ENCODE measurements around the gene SEC61A1.

GRCh38 chr3:128051837-128052594, at the start of gene SEC61A1:
- TF ChIP-seq, protein P1, sequence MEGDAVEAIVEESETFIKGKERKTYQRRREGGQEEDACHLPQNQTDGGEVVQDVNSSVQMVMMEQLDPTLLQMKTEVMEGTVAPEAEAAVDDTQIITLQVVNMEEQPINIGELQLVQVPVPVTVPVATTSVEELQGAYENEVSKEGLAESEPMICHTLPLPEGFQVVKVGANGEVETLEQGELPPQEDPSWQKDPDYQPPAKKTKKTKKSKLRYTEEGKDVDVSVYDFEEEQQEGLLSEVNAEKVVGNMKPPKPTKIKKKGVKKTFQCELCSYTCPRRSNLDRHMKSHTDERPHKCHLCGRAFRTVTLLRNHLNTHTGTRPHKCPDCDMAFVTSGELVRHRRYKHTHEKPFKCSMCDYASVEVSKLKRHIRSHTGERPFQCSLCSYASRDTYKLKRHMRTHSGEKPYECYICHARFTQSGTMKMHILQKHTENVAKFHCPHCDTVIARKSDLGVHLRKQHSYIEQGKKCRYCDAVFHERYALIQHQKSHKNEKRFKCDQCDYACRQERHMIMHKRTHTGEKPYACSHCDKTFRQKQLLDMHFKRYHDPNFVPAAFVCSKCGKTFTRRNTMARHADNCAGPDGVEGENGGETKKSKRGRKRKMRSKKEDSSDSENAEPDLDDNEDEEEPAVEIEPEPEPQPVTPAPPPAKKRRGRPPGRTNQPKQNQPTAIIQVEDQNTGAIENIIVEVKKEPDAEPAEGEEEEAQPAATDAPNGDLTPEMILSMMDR (IDR thresholded peaks at IDR 0.05): no peak
- TF ChIP-seq POLR2AphosphoS5 (IDR thresholded peaks at IDR 0.05): peak; percentile 81

Measured in gastroesophageal sphincter (tissue), 3 donors.